Measurements from ENCODE around the gene PRKCZ.

DNA sequence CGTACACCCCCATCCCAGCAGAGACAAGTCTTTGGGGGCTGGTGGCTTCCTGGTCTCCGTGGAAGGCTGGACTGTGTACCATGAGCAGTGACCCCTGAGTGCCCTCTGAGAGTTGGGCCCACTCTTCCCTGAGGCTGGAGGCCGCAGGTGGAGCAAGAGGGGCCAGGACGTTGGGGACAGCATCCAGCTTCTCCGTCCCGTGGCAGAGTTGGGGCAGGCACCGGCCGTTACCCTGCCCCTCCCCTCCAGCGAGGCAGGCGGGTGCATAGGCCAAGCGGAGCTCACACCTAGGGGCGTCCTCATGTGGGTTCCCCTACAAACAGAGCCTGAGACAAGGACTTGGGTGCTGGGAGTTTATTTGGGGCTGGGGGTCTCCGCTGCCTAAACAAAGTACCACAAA, 17.0 kb upstream of the PRKCZ start:
- no peak for TF ChIP-seq EZH2 (IDR thresholded peaks at IDR 0.05; ENCODE audit: low read depth)
- TF ChIP-seq, protein P1, sequence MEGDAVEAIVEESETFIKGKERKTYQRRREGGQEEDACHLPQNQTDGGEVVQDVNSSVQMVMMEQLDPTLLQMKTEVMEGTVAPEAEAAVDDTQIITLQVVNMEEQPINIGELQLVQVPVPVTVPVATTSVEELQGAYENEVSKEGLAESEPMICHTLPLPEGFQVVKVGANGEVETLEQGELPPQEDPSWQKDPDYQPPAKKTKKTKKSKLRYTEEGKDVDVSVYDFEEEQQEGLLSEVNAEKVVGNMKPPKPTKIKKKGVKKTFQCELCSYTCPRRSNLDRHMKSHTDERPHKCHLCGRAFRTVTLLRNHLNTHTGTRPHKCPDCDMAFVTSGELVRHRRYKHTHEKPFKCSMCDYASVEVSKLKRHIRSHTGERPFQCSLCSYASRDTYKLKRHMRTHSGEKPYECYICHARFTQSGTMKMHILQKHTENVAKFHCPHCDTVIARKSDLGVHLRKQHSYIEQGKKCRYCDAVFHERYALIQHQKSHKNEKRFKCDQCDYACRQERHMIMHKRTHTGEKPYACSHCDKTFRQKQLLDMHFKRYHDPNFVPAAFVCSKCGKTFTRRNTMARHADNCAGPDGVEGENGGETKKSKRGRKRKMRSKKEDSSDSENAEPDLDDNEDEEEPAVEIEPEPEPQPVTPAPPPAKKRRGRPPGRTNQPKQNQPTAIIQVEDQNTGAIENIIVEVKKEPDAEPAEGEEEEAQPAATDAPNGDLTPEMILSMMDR (conservative IDR thresholded peaks at IDR 0.05): no peak

All from PC-9 (cell line).